ENCODE measurements around the gene SLCO1C1.
"Not testable (repeated sequence)": the region's sequence is repeated elsewhere in the genome, so short reads cannot be mapped to it uniquely, and the experiment has no call there.

The SLCO1C1 gene, protein sequence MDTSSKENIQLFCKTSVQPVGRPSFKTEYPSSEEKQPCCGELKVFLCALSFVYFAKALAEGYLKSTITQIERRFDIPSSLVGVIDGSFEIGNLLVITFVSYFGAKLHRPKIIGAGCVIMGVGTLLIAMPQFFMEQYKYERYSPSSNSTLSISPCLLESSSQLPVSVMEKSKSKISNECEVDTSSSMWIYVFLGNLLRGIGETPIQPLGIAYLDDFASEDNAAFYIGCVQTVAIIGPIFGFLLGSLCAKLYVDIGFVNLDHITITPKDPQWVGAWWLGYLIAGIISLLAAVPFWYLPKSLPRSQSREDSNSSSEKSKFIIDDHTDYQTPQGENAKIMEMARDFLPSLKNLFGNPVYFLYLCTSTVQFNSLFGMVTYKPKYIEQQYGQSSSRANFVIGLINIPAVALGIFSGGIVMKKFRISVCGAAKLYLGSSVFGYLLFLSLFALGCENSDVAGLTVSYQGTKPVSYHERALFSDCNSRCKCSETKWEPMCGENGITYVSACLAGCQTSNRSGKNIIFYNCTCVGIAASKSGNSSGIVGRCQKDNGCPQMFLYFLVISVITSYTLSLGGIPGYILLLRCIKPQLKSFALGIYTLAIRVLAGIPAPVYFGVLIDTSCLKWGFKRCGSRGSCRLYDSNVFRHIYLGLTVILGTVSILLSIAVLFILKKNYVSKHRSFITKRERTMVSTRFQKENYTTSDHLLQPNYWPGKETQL

DNA sequence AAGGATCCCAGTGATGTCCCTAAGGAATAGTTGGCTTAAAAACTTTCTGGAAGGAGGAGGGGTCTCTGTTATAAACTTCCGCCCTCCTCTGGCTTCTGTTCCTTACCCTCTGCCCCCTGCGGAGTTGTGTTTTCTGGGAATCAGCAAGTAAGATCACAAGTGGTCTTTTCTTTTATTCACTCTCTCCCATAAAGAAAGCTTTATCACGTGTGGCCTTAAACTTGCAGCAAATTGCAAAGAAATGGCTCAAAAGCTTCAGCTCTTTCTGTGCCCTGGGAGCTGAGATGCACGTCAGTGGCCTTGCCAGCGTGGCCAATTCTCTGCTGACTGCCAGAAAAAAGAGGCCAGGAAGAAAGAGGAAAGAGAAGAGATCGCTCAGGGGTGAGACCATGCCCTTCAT lies at the start of gene SLCO1C1:
SLCO1C1 (plus strand) TSS at position 101 of the 400 bp plus-strand sequence. CDS start 4,245 bp downstream, outside the sequence.
- DNase-seq = no peak

DNA sequence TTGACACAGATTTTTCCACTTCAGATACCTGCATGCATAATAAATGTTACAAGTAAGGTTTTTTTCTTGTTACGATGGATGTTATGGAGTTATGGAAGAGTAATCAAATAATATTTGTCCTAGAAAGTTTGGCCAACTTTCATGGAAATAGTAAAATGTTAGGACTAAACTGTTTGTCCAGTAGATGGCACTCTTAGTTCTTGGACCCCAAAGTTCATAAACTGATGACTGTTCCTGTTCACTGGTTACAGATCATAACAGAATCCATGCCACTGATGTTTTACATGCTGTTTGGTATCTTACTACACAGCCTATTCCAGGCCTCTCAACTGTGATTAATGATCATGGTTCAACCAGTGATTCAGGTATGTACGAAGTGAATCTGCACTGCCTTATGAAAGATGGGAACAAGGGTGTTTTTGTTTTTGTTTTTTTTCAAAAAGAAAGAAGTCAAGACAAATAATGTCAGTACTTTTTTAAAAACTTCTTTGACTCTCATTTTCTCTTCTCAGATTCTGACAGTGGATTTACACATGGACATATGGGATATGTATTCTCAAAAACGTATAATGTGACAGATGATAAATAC lies 48.8 kb upstream of the SLCO1C1 start:
- DNase-seq = no peak

DNA sequence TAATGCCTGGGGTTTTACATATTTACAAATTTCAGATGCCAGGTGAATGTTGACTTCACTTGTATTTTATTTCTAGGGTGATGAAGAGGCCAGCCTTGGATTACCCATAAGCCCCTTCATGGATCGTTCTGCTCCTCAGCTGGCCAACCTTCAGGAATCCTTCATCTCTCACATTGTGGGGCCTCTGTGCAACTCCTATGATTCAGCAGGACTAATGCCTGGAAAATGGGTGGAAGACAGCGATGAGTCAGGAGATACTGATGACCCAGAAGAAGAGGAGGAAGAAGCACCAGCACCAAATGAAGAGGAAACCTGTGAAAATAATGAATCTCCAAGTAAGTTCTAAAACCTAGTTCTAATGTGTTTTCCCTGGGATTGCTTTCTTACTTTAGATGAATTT lies 41.3 kb upstream of the SLCO1C1 start:
- no peak for DNase-seq

DNA sequence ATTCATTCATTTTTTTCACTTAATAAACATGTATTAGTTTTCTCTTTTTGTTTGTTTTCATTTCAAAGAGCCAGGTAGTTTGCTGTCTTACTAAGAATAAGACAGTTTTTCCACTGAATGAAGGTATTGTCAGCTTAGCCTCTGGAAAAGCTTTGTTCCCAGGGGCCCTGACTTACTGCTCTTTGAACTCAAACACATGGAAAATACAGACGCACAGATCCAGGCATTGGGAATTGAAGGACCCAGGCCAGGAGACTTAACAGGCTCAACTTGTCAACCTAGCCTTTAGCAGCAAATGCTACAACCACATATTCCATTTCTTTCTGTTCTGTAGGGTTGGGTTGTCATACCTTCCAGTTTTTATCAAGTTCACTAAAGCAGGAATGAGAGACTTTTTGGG lies 38.5 kb upstream of the SLCO1C1 start:
- DNase-seq = no peak

DNA sequence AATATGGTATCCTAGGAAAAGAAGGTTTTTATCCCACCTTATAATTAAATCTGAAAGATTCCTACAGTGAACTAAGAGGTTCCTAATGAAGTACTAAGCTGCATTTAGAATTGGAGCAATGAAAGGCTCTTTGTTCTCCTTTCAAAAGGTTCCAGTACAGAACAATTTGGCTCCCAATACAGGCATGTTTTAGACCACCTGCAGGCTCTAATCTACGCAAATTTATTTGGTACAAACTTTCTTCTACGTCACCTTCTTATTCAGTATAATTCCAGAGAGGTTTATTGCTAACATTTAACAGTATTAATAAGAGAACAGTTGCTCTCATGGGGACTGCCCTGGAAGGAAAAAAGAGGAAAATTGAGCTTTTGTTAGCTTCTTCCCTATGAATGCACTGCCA lies 37.6 kb upstream of the SLCO1C1 start:
- no peak for DNase-seq

DNA sequence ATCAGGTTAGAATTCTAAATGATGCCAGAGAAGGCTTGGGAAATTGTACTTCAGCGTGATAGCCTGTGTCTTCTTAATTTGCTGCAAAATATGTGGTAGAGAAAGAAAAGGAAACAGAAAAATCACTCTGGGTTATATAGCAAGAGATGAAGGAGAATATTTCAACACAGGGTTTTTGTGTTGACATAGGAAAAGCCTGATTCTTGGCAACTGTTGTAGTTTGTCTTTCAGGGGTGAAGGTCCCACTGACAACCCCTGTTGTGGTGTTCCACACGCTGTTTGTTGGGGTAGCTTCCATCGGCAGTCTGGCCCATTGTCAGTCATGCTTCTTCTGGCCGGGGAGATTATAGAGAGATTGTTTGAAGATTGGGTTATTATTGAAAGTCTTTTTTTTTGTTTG lies 13.8 kb upstream of the SLCO1C1 start:
- DNase-seq = no peak

DNA sequence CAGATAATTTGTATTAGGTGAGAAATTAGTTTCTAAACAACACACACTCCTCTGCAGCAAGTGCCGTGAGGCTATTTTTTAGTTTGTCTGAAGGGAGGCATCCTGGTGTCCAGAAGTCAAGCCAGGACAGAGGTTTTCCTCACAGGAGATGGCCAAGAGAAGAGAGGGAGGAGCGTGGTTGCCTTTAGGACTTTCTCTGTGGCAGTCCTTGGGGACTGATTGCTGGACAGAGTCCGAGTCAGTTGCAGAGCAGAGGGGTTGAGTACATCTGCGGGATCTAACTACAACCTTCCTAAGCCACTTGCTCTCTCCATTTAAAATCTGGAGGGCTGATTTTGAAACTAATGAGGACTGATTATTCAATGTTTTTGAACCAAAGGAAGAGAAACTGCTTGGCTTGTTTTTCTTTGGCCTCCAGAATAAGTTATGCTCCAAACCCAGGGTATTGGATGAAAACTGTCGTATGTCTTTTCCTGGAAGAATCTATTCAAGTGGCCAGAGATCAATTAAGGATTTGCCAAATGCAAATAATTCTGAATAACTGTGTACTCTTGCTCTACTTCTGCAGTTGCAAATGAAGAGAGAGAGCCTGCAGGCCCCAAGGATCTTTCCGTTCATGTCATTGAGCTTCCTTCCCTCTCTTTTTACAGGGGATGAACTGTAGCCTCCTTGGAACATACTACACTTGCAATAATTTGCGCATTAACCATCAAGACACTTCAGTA lies 1.2 kb downstream of the SLCO1C1 start:
- no peak for DNase-seq

DNA sequence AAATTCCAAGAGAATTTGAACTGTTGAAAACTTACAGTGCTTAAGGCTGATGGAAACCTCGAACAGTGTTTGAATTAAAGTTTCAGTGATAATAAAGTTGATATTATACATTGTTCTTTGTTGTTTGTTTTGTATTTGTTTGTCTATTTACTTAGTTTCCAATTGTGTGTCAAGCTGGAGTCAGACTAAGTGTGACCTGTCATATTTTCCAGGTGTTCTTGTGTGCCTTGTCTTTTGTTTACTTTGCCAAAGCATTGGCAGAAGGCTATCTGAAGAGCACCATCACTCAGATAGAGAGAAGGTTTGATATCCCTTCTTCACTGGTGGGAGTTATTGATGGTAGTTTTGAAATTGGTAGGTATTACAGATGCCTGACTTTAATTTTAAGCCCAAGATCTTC lies 6.0 kb downstream of the SLCO1C1 start:
- DNase-seq = no peak

DNA sequence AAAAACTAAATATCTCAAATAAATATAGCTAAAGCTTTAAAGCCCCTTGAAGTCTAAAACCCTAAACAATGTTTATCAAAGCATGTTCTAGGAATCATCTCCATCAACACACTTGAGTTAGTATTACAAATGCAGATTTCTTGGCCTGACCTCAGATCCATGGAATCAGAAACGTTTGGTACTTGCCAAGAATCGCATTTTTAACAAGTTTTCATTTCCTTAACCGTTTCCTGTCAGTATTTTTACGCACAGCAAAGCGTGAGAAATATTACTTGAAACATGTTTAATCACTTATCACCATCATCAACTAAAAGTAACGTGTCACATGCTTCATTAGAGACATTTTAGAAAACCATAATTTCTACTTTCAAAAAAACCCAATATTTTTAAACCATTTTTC lies 9.7 kb downstream of the SLCO1C1 start:
- no peak for DNase-seq

DNA sequence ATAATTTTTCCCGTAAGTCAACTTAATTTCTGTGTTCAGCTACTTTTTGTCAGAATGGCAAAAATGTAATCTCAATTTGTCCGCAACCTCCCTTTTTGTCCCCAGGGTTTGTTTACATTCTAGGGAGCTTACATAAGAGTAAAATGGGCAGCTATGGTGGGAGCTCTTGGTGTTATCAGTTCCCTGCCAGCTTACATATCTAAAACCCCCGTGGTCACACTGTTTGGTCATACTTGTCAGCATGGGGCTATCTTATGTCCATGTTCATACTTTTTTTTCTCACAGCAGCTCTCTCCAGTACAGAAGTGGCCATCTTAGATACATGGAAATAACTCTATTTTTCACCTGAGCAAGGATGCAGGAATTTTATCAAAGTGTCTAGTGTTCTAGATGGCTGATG lies 16.7 kb downstream of the SLCO1C1 start:
- no peak for DNase-seq

DNA sequence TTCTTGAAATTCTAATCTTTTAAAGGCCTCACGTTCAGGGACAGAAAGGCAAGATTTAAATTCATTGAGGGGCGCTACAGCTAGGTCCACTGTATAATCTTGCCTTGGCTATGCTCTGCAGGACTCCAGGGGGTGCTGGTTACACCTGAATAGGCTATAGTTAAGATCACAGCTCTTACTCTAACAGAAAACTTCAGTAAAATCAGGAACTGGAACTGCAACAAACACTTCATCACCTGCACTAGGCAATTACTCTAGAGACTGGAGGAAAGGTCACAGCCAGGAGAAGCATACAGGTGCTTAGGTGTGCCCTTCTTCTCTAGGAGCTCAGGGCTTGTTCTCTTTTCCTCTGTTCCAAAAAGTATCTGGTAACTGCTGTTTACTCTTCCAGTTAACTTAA lies 20.9 kb downstream of the SLCO1C1 start:
- no peak for DNase-seq

DNA sequence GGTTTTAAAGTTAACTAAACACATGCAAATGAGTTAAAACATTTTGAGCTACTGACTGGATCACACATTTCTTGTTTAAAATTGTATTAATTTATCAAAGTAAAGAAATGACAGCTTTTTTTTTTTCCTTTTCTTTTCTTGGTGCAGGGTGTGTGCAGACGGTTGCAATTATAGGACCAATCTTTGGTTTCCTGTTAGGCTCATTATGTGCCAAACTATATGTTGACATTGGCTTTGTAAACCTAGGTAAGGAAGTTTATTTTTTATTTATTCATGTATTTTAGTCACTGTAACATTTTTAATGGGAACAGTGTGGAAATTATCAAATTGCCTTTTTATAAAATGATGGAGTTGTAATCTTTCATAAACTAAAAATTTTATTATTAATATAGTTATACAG lies 21.9 kb downstream of the SLCO1C1 start:
- DNase-seq = no peak

DNA sequence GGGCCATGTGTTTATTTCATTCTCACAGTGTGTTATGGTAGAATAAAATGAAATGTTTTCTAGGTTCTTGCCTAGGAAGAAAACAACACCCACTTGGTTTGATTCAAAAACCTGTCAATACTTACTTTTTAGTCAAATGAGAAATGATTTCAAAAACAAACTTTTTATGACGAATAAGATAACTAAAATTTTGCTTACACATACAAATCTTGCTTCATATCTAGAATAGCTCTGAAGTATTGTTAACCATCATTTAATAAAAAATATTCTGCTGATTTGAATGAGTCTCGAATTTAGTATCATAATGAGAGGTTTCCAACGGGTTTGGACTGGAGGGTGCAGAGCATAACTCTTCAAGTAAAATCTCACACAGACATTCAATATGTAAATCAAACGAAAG lies 23.2 kb downstream of the SLCO1C1 start:
- DNase-seq = no peak

DNA sequence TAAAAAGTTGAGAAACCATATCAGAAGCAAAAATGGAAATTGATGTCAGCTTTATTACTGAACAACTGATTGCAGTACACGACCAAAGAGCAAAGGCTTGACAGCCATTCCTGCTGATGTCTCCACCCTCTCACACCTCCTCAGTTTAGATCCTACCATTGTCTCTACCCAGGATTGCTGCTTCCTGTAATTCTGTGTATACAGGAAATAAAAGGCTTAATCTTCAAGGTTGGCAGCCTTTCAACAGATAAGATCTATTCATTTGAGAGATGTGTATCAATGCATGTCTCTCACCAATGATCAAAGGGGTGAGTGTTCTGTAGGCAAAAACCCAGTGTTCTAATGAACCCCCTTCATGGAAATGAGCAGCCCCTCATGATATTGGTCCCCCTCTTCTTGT lies 27.0 kb downstream of the SLCO1C1 start:
- no peak for DNase-seq

DNA sequence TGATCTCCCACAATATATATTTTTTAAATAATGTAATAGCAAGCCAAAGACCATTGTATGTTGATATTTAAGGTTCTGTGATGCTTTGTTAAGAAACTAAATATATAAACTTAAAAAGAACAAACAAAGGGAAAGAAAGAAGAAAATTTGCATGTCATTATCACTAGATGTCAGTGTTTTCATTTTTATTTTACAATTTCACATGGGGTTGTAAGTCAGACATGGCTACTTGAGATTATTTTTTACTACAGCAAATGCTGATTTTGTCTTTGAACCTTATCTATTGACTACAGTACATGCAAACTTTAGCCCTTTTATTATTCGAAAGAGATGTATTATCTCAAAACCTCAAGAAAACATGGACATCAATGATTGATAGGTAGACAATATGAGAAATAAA lies 36.1 kb downstream of the SLCO1C1 start:
- no peak for DNase-seq

DNA sequence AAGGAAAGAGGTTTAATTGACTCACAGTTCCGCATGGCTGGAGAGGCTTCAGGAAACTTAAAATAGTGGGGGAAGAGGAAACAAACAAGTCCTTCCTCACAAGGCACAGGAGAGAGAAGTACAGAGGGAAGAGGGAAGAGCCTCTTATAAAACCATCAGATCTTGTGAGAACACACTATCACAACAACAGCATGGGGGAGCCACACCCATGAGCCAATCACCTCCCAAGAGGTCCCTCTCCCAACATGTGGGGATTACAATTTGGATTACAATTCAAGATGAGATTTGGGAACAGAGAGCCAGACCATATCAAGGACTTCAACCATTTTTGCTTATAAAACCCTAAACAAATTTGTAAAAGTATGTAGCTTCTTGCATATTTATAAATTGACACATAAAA lies 45.8 kb downstream of the SLCO1C1 start:
- no peak for DNase-seq

DNA sequence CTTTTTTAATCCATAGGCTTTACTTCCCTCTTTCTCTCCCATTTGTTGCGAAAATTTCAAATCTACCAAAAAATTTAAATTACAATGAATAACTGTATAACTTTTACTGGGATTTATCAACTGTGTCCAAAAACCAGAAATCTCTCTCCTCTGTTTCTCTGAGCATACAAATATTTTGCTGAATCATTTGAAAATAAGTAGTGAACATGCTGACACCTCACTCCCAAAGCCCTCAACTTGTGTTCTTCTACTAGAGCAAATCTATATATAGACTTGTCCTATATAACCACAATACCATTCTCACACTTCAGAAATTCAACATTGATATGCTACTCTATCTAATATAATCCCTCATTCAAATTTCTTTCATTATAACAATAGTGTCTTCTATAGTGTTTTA lies 53.1 kb downstream of the SLCO1C1 start:
- DNase-seq = no peak

DNA sequence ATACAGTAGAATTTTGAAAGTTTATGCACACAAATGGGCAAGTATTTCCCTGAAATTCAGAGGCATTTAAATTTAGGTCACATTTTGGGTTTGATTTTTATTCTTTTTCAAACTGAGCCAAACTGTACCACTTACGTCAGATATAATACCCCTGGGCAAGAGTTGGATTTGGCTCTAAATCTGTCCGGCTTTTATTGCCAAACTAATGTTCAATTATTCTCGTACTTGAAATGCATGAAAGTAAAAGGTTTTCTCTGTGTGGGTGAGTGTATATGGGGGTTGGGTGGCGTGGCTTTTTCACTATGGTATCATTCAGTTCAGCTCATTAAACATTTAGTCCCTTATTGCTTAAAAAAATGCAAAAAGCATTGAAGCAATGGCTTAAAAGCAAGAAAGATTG lies 55.9 kb downstream of the SLCO1C1 start:
- DNase-seq = no peak

DNA sequence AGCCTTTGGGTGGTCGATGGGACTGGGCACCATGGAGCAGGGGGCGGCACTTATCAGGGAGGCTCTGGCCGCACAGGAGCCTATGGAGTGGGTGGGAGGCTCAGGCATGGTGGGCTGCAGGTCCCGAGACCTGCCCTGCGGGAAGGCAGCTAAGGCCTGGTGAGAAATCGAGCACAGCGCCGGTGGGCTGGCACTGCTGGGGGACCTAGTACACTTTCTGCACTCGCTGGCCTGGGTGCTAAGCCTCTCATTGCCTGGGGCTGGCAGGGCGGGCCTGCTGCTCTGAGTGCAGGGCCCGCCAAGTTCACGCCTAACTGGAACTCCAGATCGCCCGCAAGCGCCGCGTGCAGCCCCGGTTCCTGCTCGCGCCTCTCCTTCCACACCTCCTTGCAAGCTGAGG lies 82.3 kb downstream of the SLCO1C1 start:
- no peak for DNase-seq

DNA sequence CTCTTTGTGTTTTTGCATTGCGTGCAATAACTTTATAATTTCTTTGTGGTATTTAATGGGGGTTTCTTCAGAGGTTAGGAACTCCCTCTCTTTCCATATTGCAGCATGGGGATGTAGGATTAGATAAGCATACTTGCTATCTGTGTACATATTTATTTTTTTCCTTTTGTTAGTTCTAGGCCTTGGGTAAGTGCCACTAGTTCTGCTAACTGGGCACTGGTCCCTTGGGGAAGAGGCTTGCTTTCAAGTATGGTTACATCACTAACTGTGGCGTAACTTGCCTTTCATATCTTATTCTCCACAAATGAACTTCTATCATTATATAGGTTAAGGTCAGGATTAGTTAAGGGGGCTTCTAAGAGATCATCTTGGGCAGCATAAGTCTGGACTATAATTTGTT lies 83.8 kb downstream of the SLCO1C1 start:
- DNase-seq = no peak

DNA sequence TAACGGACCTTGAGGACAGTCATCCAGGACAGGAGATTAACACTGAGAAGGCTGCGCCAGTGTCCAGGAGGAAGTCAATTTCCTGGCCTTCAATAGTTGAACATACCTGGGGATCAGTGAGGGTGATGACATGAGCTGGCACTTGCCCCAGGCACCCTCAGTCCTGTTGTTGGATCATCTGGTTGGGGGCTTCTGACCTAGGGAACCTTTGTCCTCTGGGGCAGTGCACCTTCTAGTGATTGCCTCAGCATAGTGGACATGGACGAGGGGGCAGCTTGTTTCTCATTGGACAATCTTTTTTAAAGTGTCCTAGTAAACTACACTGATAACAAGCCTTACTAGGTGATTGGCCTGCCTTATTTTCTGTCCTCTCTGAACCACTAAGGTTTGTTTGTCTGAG lies 84.8 kb downstream of the SLCO1C1 start:
- not testable (repeated sequence) for DNase-seq

DNA sequence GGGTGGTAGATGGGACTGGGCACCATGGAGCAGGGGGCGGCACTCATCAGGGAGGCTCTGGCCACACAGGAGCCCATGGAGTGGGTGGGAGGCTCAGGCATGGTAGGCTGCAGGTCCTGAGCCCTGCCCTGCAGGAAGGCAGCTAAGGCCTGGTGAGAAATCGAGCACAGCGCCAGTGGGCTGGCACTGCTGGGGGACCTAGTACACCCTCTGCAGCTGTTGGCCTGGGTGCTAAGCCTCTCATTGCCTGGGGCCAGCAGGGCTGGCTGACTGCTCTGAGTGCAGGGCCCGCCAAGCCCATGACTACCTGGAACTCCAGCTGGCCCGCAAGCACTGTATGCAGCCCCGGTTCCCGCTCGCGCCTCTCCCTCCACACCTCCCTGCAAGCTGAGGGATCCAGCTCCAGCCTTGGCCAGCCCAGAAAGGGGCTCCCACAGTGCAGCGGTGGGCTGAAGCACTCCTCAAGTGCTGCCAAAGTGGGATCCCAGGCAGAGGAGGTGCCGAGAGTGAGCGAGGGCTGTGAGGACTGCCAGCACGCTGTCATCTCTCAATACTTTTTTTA lies 88.7 kb downstream of the SLCO1C1 start:
- not testable (repeated sequence) for DNase-seq

DNA sequence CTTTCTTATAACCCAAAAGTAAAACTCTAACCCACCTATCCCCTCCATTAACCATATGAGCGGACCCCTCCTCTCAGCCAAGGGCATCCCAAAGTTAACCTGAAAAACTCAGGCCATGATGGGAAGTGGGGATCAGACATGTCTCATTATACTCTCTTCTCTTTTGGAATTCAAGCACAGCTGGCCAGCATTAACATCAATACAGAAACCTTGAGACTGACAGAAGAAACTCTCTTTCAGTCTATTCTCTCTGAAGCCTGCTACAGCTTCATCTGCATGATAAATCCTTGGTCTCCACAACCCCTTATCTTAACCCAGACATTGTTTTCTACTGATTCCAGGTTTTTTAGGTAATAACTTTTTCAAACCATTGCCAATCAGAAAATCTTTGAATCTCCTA lies 97.8 kb downstream of the SLCO1C1 start:
- no peak for DNase-seq

All from right forelimb (tissue), 1 donor.